Keratinocyte (primary cell): ENCODE results near the gene SDR42E2. TPM values are rescaled to one million over a fixed set of nuclear protein-coding genes. Genes with fewer than 3 reads are reported as not detected.

ENCODE experiments used
- DNase-seq: peaks from one replicate; pipeline ENCODE4 v3.0.0-alpha.2; 2011; ENCODE audit warnings: low read depth, missing footprints, low spot score
- FAIRE-seq: peaks from 2 replicates; lab custom pipeline; 2011; peaks lifted over from hg19 to GRCh38; lab: Jason Lieb, UNC
- H2AFZ ChIP-seq: 2 replicates; pipeline ENCODE4 v1.6.0; 2012; ENCODE audit warnings: low read length, control low read depth, inconsistent platforms; ENCODE audit not compliant: control insufficient read depth
- H3K27ac ChIP-seq: 2 replicates; pipeline ENCODE4 v1.5.1; 2011; ENCODE audit warnings: low read length; ENCODE audit not compliant: control insufficient read depth, insufficient read depth
- H3K27me3 ChIP-seq: 3 replicates; pipeline ENCODE4 v1.6.0; 2011; ENCODE audit warnings: low read length; ENCODE audit not compliant: control insufficient read depth, insufficient read depth; ENCODE audit errors: extremely low read depth
- H3K36me3 ChIP-seq, 2 experiments: 2 replicates in 1 of 2; 3 replicates in 1 of 2; pipeline ENCODE4 v1.5.1; 2011; ENCODE audit warnings: low read length in 2 of 2, mild to moderate bottlenecking in 1 of 2; ENCODE audit not compliant: control insufficient read depth in 2 of 2, insufficient read depth in 2 of 2; ENCODE audit errors: extremely low read depth in 1 of 2
- H3K4me1 ChIP-seq: 3 replicates; pipeline ENCODE4 v1.5.1; 2011; ENCODE audit warnings: low read length; ENCODE audit not compliant: control insufficient read depth, insufficient read depth; ENCODE audit errors: extremely low read depth
- H3K4me2 ChIP-seq: 3 replicates; pipeline ENCODE4 v1.6.0; 2011; ENCODE audit warnings: low read depth, low read length; ENCODE audit not compliant: control insufficient read depth, insufficient read depth; ENCODE audit errors: extremely low read depth
- H3K4me3 ChIP-seq, 3 experiments: fragments of 200-600 bp in 1 of 3; sonication (generic) in 1 of 3; 2 replicates in 2 of 3; 3 replicates in 1 of 3; pipeline ENCODE4 v1.5.1; 2011 to 2016; ENCODE audit warnings: low read length in 3 of 3, mild to moderate bottlenecking in 3 of 3, control low read depth in 2 of 3, inconsistent platforms in 1 of 3, low read depth in 1 of 3, mixed read lengths in 1 of 3, mixed run types in 1 of 3, moderate library complexity in 1 of 3; ENCODE audit not compliant: control insufficient read depth in 2 of 3, insufficient read depth in 2 of 3; ENCODE audit errors: extremely low read depth in 1 of 3
- H3K79me2 ChIP-seq: 2 replicates; pipeline ENCODE4 v1.6.0; 2012; ENCODE audit warnings: low read length; ENCODE audit not compliant: control insufficient read depth, insufficient read depth
- H3K9ac ChIP-seq: 3 replicates; pipeline ENCODE4 v1.6.0; 2011; ENCODE audit warnings: low read length; ENCODE audit not compliant: control insufficient read depth, insufficient read depth; ENCODE audit errors: extremely low read depth
- H3K9me1 ChIP-seq: 3 replicates; pipeline ENCODE4 v1.6.0; 2011; ENCODE audit warnings: low read length; ENCODE audit not compliant: control insufficient read depth, insufficient read depth; ENCODE audit errors: extremely low read depth
- H3K9me3 ChIP-seq: 2 replicates; pipeline ENCODE4 v1.5.1; 2012; ENCODE audit warnings: low read depth, low read length; ENCODE audit not compliant: control insufficient read depth
- H4K20me1 ChIP-seq: 3 replicates; pipeline ENCODE4 v1.6.0; 2011; ENCODE audit warnings: low read length; ENCODE audit not compliant: control insufficient read depth, insufficient read depth; ENCODE audit errors: extremely low read depth
- CTCF ChIP-seq, 3 experiments: IDR thresholded peaks in 1 of 3; conservative IDR thresholded peaks in 1 of 3; optimal IDR thresholded peaks in 1 of 3; 2 replicates in 2 of 3; 3 replicates in 1 of 3; pipeline versions ENCODE3 to v1.5.1; 2011; ENCODE audit warnings: low read length in 3 of 3, mild to moderate bottlenecking in 3 of 3, moderate library complexity in 2 of 3, control low read depth in 1 of 3, inconsistent platforms in 1 of 3; ENCODE audit not compliant: insufficient read depth in 2 of 3; ENCODE audit errors: extremely low read depth in 1 of 3
- EZH2 ChIP-seq: IDR thresholded peaks from one replicate; pipeline ENCODE4 v1.6.1; 2012; ENCODE audit warnings: inconsistent platforms, mild to moderate bottlenecking, low read length, moderate library complexity
- dilution Hi-C: fragments of 300-500 bp; cut with MboI; formaldehyde crosslinking; loops from one replicate; pipeline ENCODE4 v1.7.0; 2020; ENCODE audit warnings: low sequenced_read_pairs; ENCODE audit not compliant: extremely low pct_ligation_motif_present
- polyA plus RNA-seq, 5 experiments: library from polyadenylated mRNA; depleted of rRNA in 3 of 5; stranded (reverse) in 3 of 5; stranded (forward) in 1 of 5; unstranded in 1 of 5; fragments of >200 nt; gene quantifications; 1 replicate in 1 of 5; 2 replicates in 3 of 5; 3 replicates in 1 of 5; pipeline versions ENCODE4 v1.2.1 to v1.2.3, GENCODE V29; 2011 to 2012; ENCODE audit warnings: missing spikeins in 2 of 5, low read depth in 1 of 5, low replicate concordance in 1 of 5

The SDR42E2 gene
- polyA plus RNA-seq, 1 donor (not counting 4 experiments of a cell fraction or from before 2014, with no cell fraction given): not detected

GRCh38 chr16:22141767-22142166 is 20.5 kb upstream of the SDR42E2 start:
- Histone ChIP-seq H2AFZ (no peak overlapping the region), H3K27ac (no peak overlapping the region), H3K27me3 (peaks cover 14% of the 10 kb centered on the region), H3K9me1 (no peaks in the 10 kb centered on the region), H3K4me3 (no peak overlapping the region), H3K79me2 (no peaks in the 10 kb centered on the region), H3K9me3 (no peaks in the 10 kb centered on the region), H3K9ac (no peak overlapping the region), H4K20me1 (no peaks in the 10 kb centered on the region), H3K36me3 (no peaks in the 10 kb centered on the region), H3K4me1 (no peaks in the 10 kb centered on the region), H3K4me2 (no peak overlapping the region)
- dilution Hi-C loops: no loop called here
- no peak for FAIRE-seq
- TF ChIP-seq EZH2 (no peak), CTCF (optimal IDR thresholded peaks at IDR 0.05 in 1 of 3, IDR thresholded peaks at IDR 0.05 in 1 of 3, conservative IDR thresholded peaks at IDR 0.05 in 1 of 3; ENCODE audit: extremely low read depth in 1 of 3, insufficient read depth in 2 of 3, low read length in 3 of 3) (peak; percentile 48 to 64 (median 61))
- no peak for DNase-seq

- no peak overlapping the region for H3K4me2 ChIP-seq
- FAIRE-seq (no peak), DNase-seq (no peak)
- no peak overlapping the region for H2AFZ ChIP-seq
- TF ChIP-seq EZH2: no peak
- no peaks in the 10 kb centered on the region for H3K36me3 ChIP-seq
- H3K27me3 ChIP-seq: peaks cover 7% of the 10 kb centered on the region
- no peak overlapping the region for H3K9ac ChIP-seq
- H3K9me1 ChIP-seq: no peaks in the 10 kb centered on the region
- dilution Hi-C loops: no loop called here
- no peak overlapping the region for H3K4me3 ChIP-seq
- H3K27ac ChIP-seq: no peak overlapping the region
- H3K9me3 ChIP-seq: no peaks in the 10 kb centered on the region
- no peaks in the 10 kb centered on the region for H3K4me1 ChIP-seq
- no peaks in the 10 kb centered on the region for H3K79me2 ChIP-seq
- H4K20me1 ChIP-seq: no peaks in the 10 kb centered on the region
Observed at GRCh38 chr16:22144520-22144919, 17.8 kb upstream of the SDR42E2 start.

DNA sequence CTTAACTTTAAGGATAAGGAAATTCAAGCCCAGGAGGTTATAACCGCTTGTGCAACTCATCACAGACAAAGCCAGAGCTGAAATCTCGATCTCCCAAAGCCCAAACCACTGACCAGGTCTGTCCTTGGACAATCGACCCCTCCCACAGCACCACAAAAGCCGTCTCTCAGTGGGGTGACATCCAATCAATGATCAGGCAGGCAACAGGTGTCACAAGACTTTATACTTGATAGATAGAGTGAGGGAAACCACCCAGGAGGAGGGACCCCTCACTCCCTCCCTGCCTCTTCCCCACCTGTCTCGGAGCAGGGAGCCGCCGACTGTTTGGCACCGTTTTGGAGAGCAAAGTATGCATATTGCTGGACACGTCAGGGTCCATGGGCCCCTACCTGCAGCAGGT is 14.5 kb upstream of the SDR42E2 start:
- Histone ChIP-seq H3K9me3 (no peaks in the 10 kb centered on the region), H3K4me2 (no peak overlapping the region), H3K4me3 (no peak overlapping the region), H3K27ac (no peak overlapping the region), H2AFZ (no peak overlapping the region), H3K4me1 (no peaks in the 10 kb centered on the region), H3K9me1 (no peaks in the 10 kb centered on the region), H4K20me1 (no peaks in the 10 kb centered on the region), H3K36me3 (no peaks in the 10 kb centered on the region), H3K9ac (no peak overlapping the region), H3K27me3 (no peaks in the 10 kb centered on the region), H3K79me2 (no peaks in the 10 kb centered on the region)
- TF ChIP-seq CTCF (optimal IDR thresholded peaks at IDR 0.05 in 1 of 3, IDR thresholded peaks at IDR 0.05 in 1 of 3, conservative IDR thresholded peaks at IDR 0.05 in 1 of 3; ENCODE audit: extremely low read depth in 1 of 3, insufficient read depth in 2 of 3, low read length in 3 of 3): no peak
- no peak for FAIRE-seq
- DNase-seq: no peak
- dilution Hi-C loops: no loop called here
